ENCODE data around the gene CDKAL1.

GRCh38 chr6:20873425-20874190, 339.4 kb downstream of the CDKAL1 start:
- TF ChIP-seq CTCF (IDR thresholded peaks at IDR 0.05) (peak; percentile 58), EZH2 (IDR thresholded peaks at IDR 0.05) (no peak)

All from neural progenitor cell (in vitro differentiated cells).